ENCODE results near the gene C6. TPM values are rescaled to one million over a fixed set of nuclear protein-coding genes. Genes with fewer than 3 reads are reported as not detected.

The C6 gene
- total and polyA plus RNA-seq, 10 of the 15 experiments (the other 5 are each of a cell fraction or from before 2014, with no cell fraction given): 0.31 TPM; not detected in 9

DNA sequence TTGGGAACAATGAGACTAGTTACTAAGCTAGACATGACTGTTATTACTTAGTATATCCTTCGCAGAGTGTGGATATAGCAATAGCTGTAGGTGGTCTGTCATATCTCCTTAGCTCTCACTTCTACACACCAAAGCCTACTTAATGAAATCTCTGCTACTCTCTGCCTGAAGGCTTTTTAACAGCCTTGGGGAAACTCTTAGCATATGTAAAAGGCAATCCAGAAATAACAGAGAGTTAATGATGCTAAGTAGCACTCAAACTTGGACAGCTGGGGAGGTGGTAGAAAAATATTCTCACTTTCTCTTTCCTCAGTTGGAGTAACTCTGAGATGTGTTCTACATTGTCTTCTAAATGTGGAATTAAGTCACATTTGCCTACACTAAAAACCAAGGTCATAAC is 30.2 kb upstream of the C6 start:
- ChIA-PET POLR2A (no interaction called here), SMC1A (ENCODE audit: uncharacterized antibody, unreplicated experiment) (no interaction called here), CTCF (interaction anchor here (0.5 to 0.7 kb wide), 2 partner anchors 15 to 190 kb away, joined by 3 read pairs; no protein-coding TSS in a partner anchor), RAD21 (ENCODE audit: unreplicated experiment) (no interaction called here)
- Histone ChIP-seq H4K20me1 (ENCODE audit: control insufficient read depth, insufficient read depth) (no peaks in the 10 kb centered on the region), H3K4me3 (no peak overlapping the region), H3K36me3 (ENCODE audit: control insufficient read depth in 2 of 2, insufficient read depth in 2 of 2, low read length in 1 of 2) (no peaks in the 10 kb centered on the region), H3K27me3 (replicated peaks in 1 of 2; ENCODE audit: control insufficient read depth in 2 of 2, insufficient read depth in 2 of 2, low read length in 1 of 2) (no peaks in the 10 kb centered on the region), H3K27ac (ENCODE audit: control insufficient read depth, insufficient read depth) (no peak overlapping the region), H3K4me1 (ENCODE audit: control insufficient read depth, insufficient read depth, low read length) (no peaks in the 10 kb centered on the region), H3K9ac (ENCODE audit: control insufficient read depth, insufficient read depth, low read length) (no peak overlapping the region), H3K4me2 (ENCODE audit: control insufficient read depth, insufficient read depth) (no peak overlapping the region), H3K9me3 (replicated peaks; ENCODE audit: control insufficient read depth, insufficient read depth, low read length) (no peaks in the 10 kb centered on the region), H2AFZ (ENCODE audit: control insufficient read depth, low read depth, low read length) (no peak overlapping the region), H3K79me2 (ENCODE audit: control insufficient read depth, insufficient read depth, low read length) (no peaks in the 10 kb centered on the region)
- BruUV-seq (replicated peaks): no TSS peak
- no peak for FAIRE-seq
- no peak for ATAC-seq
- intact Hi-C loops (cut with micrococcal nuclease; ENCODE audit: unreplicated experiment): no loop called here
- TF ChIP-seq RELA (IDR thresholded peaks at IDR 0.05; ENCODE audit: borderline replicate concordance, partially characterized antibody) (no peak), NFIC (IDR thresholded peaks at IDR 0.05; ENCODE audit: low read depth, low read length) (no peak), POLR2A (IDR thresholded peaks at IDR 0.05; ENCODE audit: low read depth, low read length) (no peak), SREBF2 (IDR thresholded peaks at IDR 0.05; ENCODE audit: low read length) (no peak), CTCF (IDR thresholded peaks at IDR 0.05 in 2 of 3, conservative IDR thresholded peaks at IDR 0.05 in 1 of 3; ENCODE audit: control insufficient read depth in 2 of 3, extremely low read depth in 1 of 3, insufficient read depth in 1 of 3, low read depth in 3 of 3, low read length in 3 of 3) (no peak), POLR2AphosphoS5 (IDR thresholded peaks at IDR 0.05; ENCODE audit: low read length) (no peak), NKRF (conservative IDR thresholded peaks at IDR 0.05) (no peak), TARDBP (IDR thresholded peaks at IDR 0.05; ENCODE audit: borderline replicate concordance) (no peak), CEBPB (IDR thresholded peaks at IDR 0.05; ENCODE audit: borderline replicate concordance in 1 of 2, low read depth in 2 of 2, low read length in 2 of 2) (no peak), STAT3 (IDR thresholded peaks at IDR 0.05; ENCODE audit: low read depth, low read length) (no peak), RAD21 (IDR thresholded peaks at IDR 0.05; ENCODE audit: insufficient read depth, low read depth, low read length) (no peak), MXI1 (IDR thresholded peaks at IDR 0.05; ENCODE audit: low read depth, low read length) (no peak), NFXL1 (IDR thresholded peaks at IDR 0.05; ENCODE audit: borderline replicate concordance) (no peak), MEF2B (IDR thresholded peaks at IDR 0.05; ENCODE audit: partially characterized antibody, poor library complexity, severe bottlenecking) (no peak), TCF3 (IDR thresholded peaks at IDR 0.05; ENCODE audit: borderline replicate concordance, insufficient read depth, low read depth, low read length) (no peak), TCF7 (IDR thresholded peaks at IDR 0.05; ENCODE audit: borderline replicate concordance) (no peak), NR2C2 (IDR thresholded peaks at IDR 0.05; ENCODE audit: borderline replicate concordance, control insufficient read depth, insufficient read length, low read depth) (no peak), JUND (IDR thresholded peaks at IDR 0.05; ENCODE audit: low read depth, low read length) (no peak), TAF1 (IDR thresholded peaks at IDR 0.05; ENCODE audit: borderline replicate concordance, low read depth, low read length) (no peak)
- TF ChIP-seq, protein P1, sequence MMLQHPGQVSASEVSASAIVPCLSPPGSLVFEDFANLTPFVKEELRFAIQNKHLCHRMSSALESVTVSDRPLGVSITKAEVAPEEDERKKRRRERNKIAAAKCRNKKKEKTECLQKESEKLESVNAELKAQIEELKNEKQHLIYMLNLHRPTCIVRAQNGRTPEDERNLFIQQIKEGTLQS (IDR thresholded peaks at IDR 0.05; ENCODE audit: borderline replicate concordance, extremely low read depth, low read depth, low read length): no peak
- DNase-seq (ENCODE audit: low read depth, low spot score): no peak
- in situ Hi-C loops (cut with MboI): no loop called here
- WGBS (ENCODE audit: insufficient coverage, insufficient replicate concordance, low lambda C conversion rate, missing lambda C conversion rate): 25% methylated on average over 1 of the region's 1 CpG
